CD14-positive monocyte (primary cell): ENCODE results near the gene KLF15. TPM values are rescaled to one million over a fixed set of nuclear protein-coding genes. Genes with fewer than 3 reads are reported as not detected.

ENCODE experiments used
- DNase-seq, 3 donors: peaks; one replicate each; pipeline ENCODE4 v3.0.0-alpha.2; 2011 to 2022
- H2AFZ ChIP-seq: 2 replicates; pipeline ENCODE4 v1.6.0; 2012; ENCODE audit warnings: mild to moderate bottlenecking, low read depth, low read length, inconsistent platforms; ENCODE audit not compliant: insufficient read depth, poor library complexity, severe bottlenecking
- H3K27ac ChIP-seq, 2 donors: 1 replicate in 1 of 2; 2 replicates in 1 of 2; pipeline ENCODE4 v1.5.1; 2012 to 2013; ENCODE audit warnings: low read length in 2 of 2, control low read depth in 1 of 2, inconsistent platforms in 1 of 2, low read depth in 1 of 2, mild to moderate bottlenecking in 1 of 2
- H3K27me3 ChIP-seq, 2 donors: one replicate each; pipeline versions ENCODE4 v1.6.0 to v1.6.1; 2011 to 2013; ENCODE audit warnings: low read length in 2 of 2; ENCODE audit not compliant: control insufficient read depth in 2 of 2, insufficient read depth in 2 of 2
- H3K36me3 ChIP-seq, 2 donors: replicated peaks in 1 of 2; 1 replicate in 1 of 2; 2 replicates in 1 of 2; pipeline versions ENCODE4 v1.5.1 to v1.6.1; 2012 to 2013; ENCODE audit warnings: low read length in 2 of 2, control low read depth in 1 of 2, inconsistent platforms in 1 of 2, mild to moderate bottlenecking in 1 of 2; ENCODE audit not compliant: insufficient read depth in 2 of 2, control insufficient read depth in 1 of 2
- H3K4me1 ChIP-seq, 2 donors: 1 replicate in 1 of 2; 2 replicates in 1 of 2; pipeline versions ENCODE4 v1.5.1 to v1.6.1; 2012 to 2013; ENCODE audit warnings: low read length in 2 of 2, control low read depth in 1 of 2, inconsistent platforms in 1 of 2, mild to moderate bottlenecking in 1 of 2, moderate library complexity in 1 of 2; ENCODE audit not compliant: insufficient read depth in 2 of 2, control insufficient read depth in 1 of 2
- H3K4me2 ChIP-seq: replicated peaks from 2 replicates; pipeline ENCODE3; 2012; ENCODE audit warnings: low read length, moderate library complexity, mild to moderate bottlenecking; ENCODE audit not compliant: poor library complexity, severe bottlenecking; ENCODE audit errors: extremely low read depth
- H3K4me3 ChIP-seq, 3 experiments: fragments of 200-600 bp in 1 of 3; sonication (generic) in 1 of 3; replicated peaks in 1 of 3; 1 replicate in 2 of 3; 2 replicates in 1 of 3; pipeline ENCODE4 v1.5.1; 2011 to 2013; ENCODE audit warnings: low read length in 3 of 3, mild to moderate bottlenecking in 3 of 3, control low read depth in 2 of 3, low read depth in 2 of 3, inconsistent platforms in 1 of 3, moderate library complexity in 1 of 3
- H3K79me2 ChIP-seq: 2 replicates; pipeline ENCODE4 v1.6.0; 2012; ENCODE audit warnings: mild to moderate bottlenecking, control low read depth, inconsistent platforms, low read length, moderate library complexity; ENCODE audit not compliant: insufficient read depth
- H3K9ac ChIP-seq: 2 replicates; pipeline ENCODE4 v1.6.0; 2017; ENCODE audit warnings: low read length, mild to moderate bottlenecking; ENCODE audit not compliant: insufficient read depth, poor library complexity, severe bottlenecking
- H3K9me3 ChIP-seq, 2 donors: replicated peaks in 1 of 2; 1 replicate in 1 of 2; 2 replicates in 1 of 2; pipeline versions ENCODE4 v1.5.1 to v1.6.1; 2012 to 2013; ENCODE audit warnings: low read length in 2 of 2, control low read depth in 1 of 2; ENCODE audit not compliant: control insufficient read depth in 1 of 2, insufficient read depth in 1 of 2
- H4K20me1 ChIP-seq: 2 replicates; pipeline ENCODE4 v1.6.0; 2012; ENCODE audit warnings: mild to moderate bottlenecking, low read length, control low read depth, moderate library complexity; ENCODE audit not compliant: insufficient read depth
- H3K27ac Mint-ChIP-seq, 7 donors: one replicate each; pipeline ENCODE4 v1.8.0; 2020; ENCODE audit warnings: mild to moderate bottlenecking in 7 of 7, mixed read lengths in 7 of 7, moderate library complexity in 6 of 7, inconsistent platforms in 2 of 7
- H3K27me3 Mint-ChIP-seq, 3 donors: one replicate each; pipeline ENCODE4 v1.8.0; 2021 to 2022; ENCODE audit warnings: low read depth in 3 of 3, mild to moderate bottlenecking in 3 of 3, mixed read lengths in 3 of 3, moderate library complexity in 3 of 3, inconsistent platforms in 1 of 3
- H3K36me3 Mint-ChIP-seq, 2 donors: one replicate each; pipeline ENCODE4 v1.8.0; 2020; ENCODE audit warnings: mixed read lengths in 2 of 2, inconsistent platforms in 1 of 2, mild to moderate bottlenecking in 1 of 2
- H3K4me1 Mint-ChIP-seq: one replicate; pipeline ENCODE4 v1.8.0; 2020; ENCODE audit warnings: mild to moderate bottlenecking, mixed read lengths
- H3K4me3 Mint-ChIP-seq, 2 donors: one replicate each; pipeline ENCODE4 v1.8.0; 2020; ENCODE audit warnings: mild to moderate bottlenecking in 2 of 2, mixed read lengths in 2 of 2, moderate library complexity in 1 of 2
- H3K9me3 Mint-ChIP-seq, 7 donors: one replicate each; pipeline ENCODE4 v1.8.0; 2020 to 2022; ENCODE audit warnings: mixed read lengths in 7 of 7, mild to moderate bottlenecking in 6 of 7, moderate library complexity in 6 of 7, inconsistent platforms in 2 of 7
- WGBS: methylation state at CpG from one replicate; pipeline ENCODE4 v1.1.5; 2013; ENCODE audit warnings: missing lambda C conversion rate; ENCODE audit not compliant: insufficient coverage; 5-methylcytosine and 5-hydroxymethylcytosine counted together
- intact Hi-C, 2 donors: fragments of 100-400 bp; cut with micrococcal nuclease; formaldehyde crosslinking; loops; one replicate each; pipeline versions ENCODE4 v1.15.0 to v1.15.1; 2023
- polyA plus RNA-seq, 3 donors: library from polyadenylated mRNA; depleted of rRNA in 1 of 3; unstranded in 2 of 3; stranded (reverse) in 1 of 3; fragments of 300-500 nt in 2 of 3; fragments of >200 nt in 1 of 3; fragmentation: Illumina TruSeq in 2 of 3; gene quantifications; 1 replicate in 2 of 3; 2 replicates in 1 of 3; pipeline ENCODE4 v1.2.3, GENCODE V29; 2012 to 2021
- TF ChIP-seq, protein P1 (sequence below): fragments of 200-600 bp; IDR thresholded peaks from one replicate; pipeline ENCODE4 v1.8.0; 2022; ENCODE audit warnings: antibody characterized with exemption, mild to moderate bottlenecking

The KLF15 gene
- polyA plus RNA-seq, 3 donors = not detected

DNA sequence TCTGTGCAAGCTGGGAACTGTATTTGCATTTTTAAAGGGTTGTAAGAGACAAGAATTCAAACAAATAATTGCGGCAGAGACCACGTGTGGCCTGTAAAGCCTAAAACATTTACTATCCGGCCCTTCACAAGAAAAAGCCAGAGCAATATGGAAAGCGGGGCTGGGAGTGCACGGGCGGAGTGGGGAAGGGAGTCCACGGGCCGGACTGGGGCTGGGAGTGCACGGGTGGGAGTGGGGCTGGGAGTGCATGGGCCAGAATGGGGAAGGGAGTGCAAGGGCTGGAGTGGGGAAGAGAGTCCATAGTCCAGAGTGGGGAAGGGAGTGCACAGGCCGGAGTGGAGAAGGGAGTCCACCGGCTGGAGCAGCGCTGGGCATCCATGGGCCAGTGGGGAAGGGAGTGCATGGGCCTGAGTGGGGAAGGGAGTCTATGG is 41.2 kb downstream of the KLF15 start:
- H3K79me2 ChIP-seq = no peaks in the 10 kb centered on the region
- Mint-ChIP-seq H3K27ac (no peak overlapping the region), H3K4me3 (no peak overlapping the region), H3K4me1 (no peaks in the 10 kb centered on the region), H3K27me3 (peaks cover 0 to 12% (median 9%) of the 10 kb centered on the region in 3 donors), H3K9me3 (peaks cover 0 to 5% (median 3%) of the 10 kb centered on the region in 7 donors), H3K36me3 (no peaks in the 10 kb centered on the region)
- TF ChIP-seq, protein P1, sequence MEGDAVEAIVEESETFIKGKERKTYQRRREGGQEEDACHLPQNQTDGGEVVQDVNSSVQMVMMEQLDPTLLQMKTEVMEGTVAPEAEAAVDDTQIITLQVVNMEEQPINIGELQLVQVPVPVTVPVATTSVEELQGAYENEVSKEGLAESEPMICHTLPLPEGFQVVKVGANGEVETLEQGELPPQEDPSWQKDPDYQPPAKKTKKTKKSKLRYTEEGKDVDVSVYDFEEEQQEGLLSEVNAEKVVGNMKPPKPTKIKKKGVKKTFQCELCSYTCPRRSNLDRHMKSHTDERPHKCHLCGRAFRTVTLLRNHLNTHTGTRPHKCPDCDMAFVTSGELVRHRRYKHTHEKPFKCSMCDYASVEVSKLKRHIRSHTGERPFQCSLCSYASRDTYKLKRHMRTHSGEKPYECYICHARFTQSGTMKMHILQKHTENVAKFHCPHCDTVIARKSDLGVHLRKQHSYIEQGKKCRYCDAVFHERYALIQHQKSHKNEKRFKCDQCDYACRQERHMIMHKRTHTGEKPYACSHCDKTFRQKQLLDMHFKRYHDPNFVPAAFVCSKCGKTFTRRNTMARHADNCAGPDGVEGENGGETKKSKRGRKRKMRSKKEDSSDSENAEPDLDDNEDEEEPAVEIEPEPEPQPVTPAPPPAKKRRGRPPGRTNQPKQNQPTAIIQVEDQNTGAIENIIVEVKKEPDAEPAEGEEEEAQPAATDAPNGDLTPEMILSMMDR = no peak
- intact Hi-C loops = no loop called here
- WGBS = 98% methylated on average over 3 of the region's 12 CpGs
- no peaks in the 10 kb centered on the region for H3K36me3 ChIP-seq
- H3K27me3 ChIP-seq = no peaks in the 10 kb centered on the region
- H3K4me1 ChIP-seq = no peaks in the 10 kb centered on the region
- no peak overlapping the region for H3K27ac ChIP-seq
- no peak overlapping the region for H3K4me3 ChIP-seq
- no peak overlapping the region for H3K4me2 ChIP-seq
- H3K9ac ChIP-seq = no peak overlapping the region
- H4K20me1 ChIP-seq = no peaks in the 10 kb centered on the region
- H2AFZ ChIP-seq = no peak overlapping the region
- peaks cover 0 to 7% of the 10 kb centered on the region in 2 donors for H3K9me3 ChIP-seq
- DNase-seq = no peak

DNA sequence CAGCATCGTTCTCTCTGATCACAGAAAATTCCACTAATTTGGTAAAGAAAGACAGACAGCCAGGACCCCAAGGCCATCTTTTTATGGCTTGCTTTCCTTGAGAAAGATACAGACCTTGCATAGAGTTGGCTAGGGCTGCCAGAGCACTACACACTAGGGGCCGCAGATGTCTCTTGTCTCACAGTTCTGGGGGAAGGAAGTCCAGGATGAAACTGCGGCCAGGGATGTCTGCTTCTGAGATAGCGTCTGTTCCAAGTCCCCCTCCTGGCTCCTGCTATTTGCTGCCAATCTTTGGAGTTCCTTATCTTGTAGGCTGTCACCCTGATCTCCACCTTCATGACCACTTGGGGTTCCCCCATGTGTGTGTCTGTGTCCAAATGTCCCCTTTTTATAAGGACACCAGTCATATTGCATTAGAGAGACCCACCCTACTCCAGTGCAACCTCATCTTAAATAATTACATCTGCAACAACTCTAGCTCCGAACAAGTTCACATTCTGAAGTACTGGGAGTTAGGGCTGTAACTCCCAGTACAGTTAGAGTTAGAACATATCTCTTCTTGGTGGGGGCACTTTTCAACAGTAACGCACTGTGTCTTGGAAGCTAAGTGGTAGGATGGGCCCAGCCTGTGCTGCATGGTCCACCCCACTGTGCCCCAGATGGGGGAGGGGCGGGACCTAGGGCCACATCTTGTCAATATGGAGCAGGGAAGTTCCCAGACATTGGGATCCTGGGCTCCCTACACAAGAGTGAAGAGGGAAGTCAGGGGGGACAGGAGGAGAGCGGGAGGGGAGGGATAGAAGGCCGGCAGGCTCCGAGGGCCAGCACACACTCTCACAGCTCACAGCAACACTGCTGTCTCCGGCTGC is 42.2 kb downstream of the KLF15 start:
- Mint-ChIP-seq H3K4me1 (no peaks in the 10 kb centered on the region), H3K9me3 (peaks cover 0 to 11% (median 7%) of the 10 kb centered on the region in 7 donors), H3K27ac (peak overlapping the region in 1 of 7 donors; percentile 41), H3K4me3 (no peak overlapping the region), H3K36me3 (no peaks in the 10 kb centered on the region), H3K27me3 (peaks cover 0 to 12% (median 6%) of the 10 kb centered on the region in 3 donors)
- peak in 1 of 3 donors; percentile 1 for DNase-seq
- H3K27me3 ChIP-seq = no peaks in the 10 kb centered on the region
- no peak overlapping the region for H3K9ac ChIP-seq
- no peaks in the 10 kb centered on the region for H4K20me1 ChIP-seq
- no peak overlapping the region for H3K4me3 ChIP-seq
- H3K4me2 ChIP-seq = no peak overlapping the region
- intact Hi-C loops = no loop called here
- no peaks in the 10 kb centered on the region for H3K4me1 ChIP-seq
- 87% methylated on average over 5 of the region's 11 CpGs for whole genome bisulfite sequencing
- TF ChIP-seq, protein P1 = no peak
- peaks cover 0 to 10% of the 10 kb centered on the region in 2 donors for H3K9me3 ChIP-seq
- no peak overlapping the region for H2AFZ ChIP-seq
- no peak overlapping the region for H3K27ac ChIP-seq
- no peaks in the 10 kb centered on the region for H3K79me2 ChIP-seq
- no peaks in the 10 kb centered on the region for H3K36me3 ChIP-seq
